SK-N-SH treated with all-trans-retinoic acid at 6 μM for 48 hours (cell line): Measurements from ENCODE around the gene NEK10.

Experiments
- ZFP3 ChIP-seq: fragments of 250-450 bp; sonication (Bioruptor Pico); IDR thresholded peaks from 2 replicates; pipeline ENCODE4 v1.5.0; 2020; ENCODE audit warnings: mild to moderate bottlenecking, moderate library complexity
- ZNF565 ChIP-seq: fragments of 450-650 bp; formaldehyde crosslinking; conservative IDR thresholded peaks from 2 replicates; pipeline ENCODE4 v1.5.0; 2020; ENCODE audit warnings: low read depth, mild to moderate bottlenecking, moderate library complexity

DNA sequence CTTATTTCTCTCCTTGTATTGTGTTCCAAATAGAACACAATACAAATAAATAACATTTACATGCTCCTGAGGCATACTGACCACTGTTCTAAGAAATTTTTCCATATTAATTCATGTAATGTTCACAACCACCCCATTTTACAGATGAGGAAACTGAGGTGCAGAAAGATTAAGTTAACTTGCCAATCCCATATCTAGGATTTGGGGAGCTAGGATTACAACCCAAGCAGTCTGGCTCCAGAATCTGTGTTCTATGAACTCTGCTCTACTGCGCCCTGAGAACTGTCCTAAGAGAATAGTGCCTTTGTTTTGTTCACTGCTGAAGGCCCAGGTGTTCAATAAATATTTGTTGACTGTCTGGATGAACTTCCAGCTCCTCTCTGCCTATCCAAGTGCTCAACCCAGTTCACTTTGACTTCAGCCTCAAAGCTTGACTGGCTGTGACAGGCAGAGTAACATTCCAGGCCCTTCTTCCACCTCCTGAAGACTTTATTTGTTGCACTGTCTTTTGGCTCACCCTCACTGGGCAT, 3.1 kb downstream of the NEK10 start:
- TF ChIP-seq ZNF565: no peak
- no peak for TF ChIP-seq ZFP3
